GM23248 (cell line): Measurements from ENCODE around the gene ENOX2. TPM values are rescaled to one million over a fixed set of nuclear protein-coding genes. Genes with fewer than 3 reads are reported as not detected.

ENCODE experiments used
- DNase-seq: peaks from one replicate; pipeline ENCODE4 v3.0.0-alpha.2; 2015
- H2AFZ ChIP-seq: fragments of 200-600 bp; sonication (generic); 2 replicates; pipeline ENCODE4 v1.6.1; 2016; ENCODE audit warnings: antibody characterized with exemption
- H3F3A ChIP-seq: fragments of 200-600 bp; sonication (generic); 2 replicates; pipeline ENCODE4 v1.6.1; 2016; ENCODE audit warnings: mild to moderate bottlenecking, antibody characterized with exemption, mixed run types; ENCODE audit not compliant: insufficient read depth
- H3K27ac ChIP-seq: fragments of 200-600 bp; sonication (generic); 2 replicates; pipeline ENCODE4 v1.5.1; 2016; ENCODE audit warnings: mild to moderate bottlenecking
- H3K27me3 ChIP-seq: fragments of 200-600 bp; sonication (generic); replicated peaks from 2 replicates; pipeline ENCODE4 v1.6.1; 2016; ENCODE audit warnings: mild to moderate bottlenecking; ENCODE audit not compliant: insufficient read depth
- H3K36me3 ChIP-seq: fragments of 200-600 bp; sonication (generic); 2 replicates; pipeline ENCODE4 v1.6.1; 2016; ENCODE audit warnings: low read depth, mild to moderate bottlenecking
- H3K4me1 ChIP-seq: fragments of 200-600 bp; sonication (generic); 2 replicates; pipeline ENCODE4 v1.6.1; 2016; ENCODE audit warnings: mild to moderate bottlenecking; ENCODE audit not compliant: insufficient read depth
- H3K4me2 ChIP-seq: fragments of 200-600 bp; sonication (generic); one replicate; pipeline ENCODE4 v1.6.1; 2016; ENCODE audit warnings: mild to moderate bottlenecking; ENCODE audit not compliant: unreplicated experiment
- H3K4me3 ChIP-seq: fragments of 200-600 bp; sonication (generic); 2 replicates; pipeline ENCODE4 v1.5.1; 2016; ENCODE audit warnings: mild to moderate bottlenecking
- H3K79me2 ChIP-seq: fragments of 200-600 bp; sonication (generic); 2 replicates; pipeline ENCODE4 v1.6.1; 2016; ENCODE audit warnings: mild to moderate bottlenecking; ENCODE audit not compliant: insufficient read depth
- H3K9ac ChIP-seq: fragments of 200-600 bp; sonication (generic); 2 replicates; pipeline ENCODE4 v1.6.1; 2016; ENCODE audit warnings: mild to moderate bottlenecking
- H3K9me2 ChIP-seq: fragments of 200-600 bp; sonication (generic); 2 replicates; pipeline ENCODE4 v1.6.1; 2016; ENCODE audit warnings: mixed run types, mild to moderate bottlenecking, moderate library complexity; ENCODE audit not compliant: insufficient read depth
- H3K9me3 ChIP-seq: fragments of 200-600 bp; sonication (generic); one replicate; pipeline ENCODE4 v1.6.1; 2017; ENCODE audit warnings: low read depth
- H4K20me1 ChIP-seq: fragments of 200-600 bp; sonication (generic); 2 replicates; pipeline ENCODE4 v1.6.0; 2016; ENCODE audit not compliant: insufficient read depth
- EZH2 ChIP-seq: fragments of 200-600 bp; sonication (generic); IDR thresholded peaks from 2 replicates; pipeline ENCODE4 v1.6.1; 2018; ENCODE audit warnings: antibody characterized with exemption, mild to moderate bottlenecking; ENCODE audit not compliant: insufficient read depth, poor library complexity, severe bottlenecking
- EZH2phosphoT487 ChIP-seq: fragments of 200-600 bp; sonication (generic); IDR thresholded peaks from 2 replicates; pipeline ENCODE4 v1.6.1; 2018; ENCODE audit warnings: antibody characterized with exemption, moderate library complexity, mild to moderate bottlenecking, low read depth; ENCODE audit not compliant: insufficient read depth
- WGBS, 2 experiments: methylation state at CpG; one replicate each; pipeline ENCODE4 v1.1.6; 2015 to 2017; ENCODE audit warnings: low lambda C conversion rate in 2 of 2, low coverage in 1 of 2; ENCODE audit errors: missing lambda C conversion rate in 2 of 2; 5-methylcytosine and 5-hydroxymethylcytosine counted together
- in situ Hi-C: fragments of 300-500 bp; cut with MboI; formaldehyde crosslinking; loops from 2 replicates; pipeline ENCODE4 v1.15.0; 2020
- polyA plus RNA-seq: library from polyadenylated mRNA; unstranded; fragments of >200 nt; fragmentation: Nextera tagmentation; extraction: Ambion mirVana; gene quantifications from 2 replicates; pipeline ENCODE4 v1.2.1, GENCODE V29; 2016
- total RNA-seq: library from RNA; depleted of rRNA; stranded (reverse); fragments of >200 nt; shearing (Covaris generic); gene quantifications from 2 replicates; pipeline ENCODE4 v1.2.3, GENCODE V29; 2014

Gene ENOX2
- total and polyA plus RNA-seq, 2 experiments from 2014 or later = 13.6 to 14.5 TPM

DNA sequence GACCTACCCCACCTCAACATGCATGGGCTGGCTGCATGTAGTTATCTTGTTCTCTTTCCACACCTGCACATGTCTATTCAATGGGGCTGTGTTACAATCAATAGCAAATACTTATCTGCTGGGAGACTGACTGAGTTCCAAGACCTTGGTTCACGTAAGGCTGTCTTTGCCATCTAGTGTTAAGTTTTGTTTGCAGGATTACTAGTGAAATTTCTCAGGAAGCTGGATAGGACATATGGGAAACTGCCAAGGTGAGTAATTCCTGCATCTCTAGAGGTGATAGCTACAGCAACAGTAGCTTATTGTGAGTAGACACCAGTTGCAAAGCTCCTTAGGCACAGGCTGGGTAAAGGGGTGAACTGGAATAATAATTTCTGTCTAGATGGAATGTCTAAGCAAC lies 177.5 kb downstream of the ENOX2 start:
- no peaks in the 10 kb centered on the region for H3K36me3 ChIP-seq
- no peaks in the 10 kb centered on the region for H4K20me1 ChIP-seq
- H3K9me3 ChIP-seq = no peaks in the 10 kb centered on the region
- peaks cover 20% of the 10 kb centered on the region for H3F3A ChIP-seq
- no peak overlapping the region for H3K9ac ChIP-seq
- WGBS, 2 experiments = 100% methylated on average over 1 of the region's 1 CpG
- no peak overlapping the region for H3K27ac ChIP-seq
- H3K79me2 ChIP-seq = no peaks in the 10 kb centered on the region
- H3K4me2 ChIP-seq = no peak overlapping the region
- H3K27me3 ChIP-seq = no peaks in the 10 kb centered on the region
- peak; percentile 40 for DNase-seq
- H3K4me1 ChIP-seq = peaks cover 22% of the 10 kb centered on the region
- H2AFZ ChIP-seq = no peak overlapping the region
- H3K4me3 ChIP-seq = no peak overlapping the region
- in situ Hi-C loops = no loop called here
- no peak for TF ChIP-seq EZH2
- no peak for TF ChIP-seq EZH2phosphoT487
- no peaks in the 10 kb centered on the region for H3K9me2 ChIP-seq

DNA sequence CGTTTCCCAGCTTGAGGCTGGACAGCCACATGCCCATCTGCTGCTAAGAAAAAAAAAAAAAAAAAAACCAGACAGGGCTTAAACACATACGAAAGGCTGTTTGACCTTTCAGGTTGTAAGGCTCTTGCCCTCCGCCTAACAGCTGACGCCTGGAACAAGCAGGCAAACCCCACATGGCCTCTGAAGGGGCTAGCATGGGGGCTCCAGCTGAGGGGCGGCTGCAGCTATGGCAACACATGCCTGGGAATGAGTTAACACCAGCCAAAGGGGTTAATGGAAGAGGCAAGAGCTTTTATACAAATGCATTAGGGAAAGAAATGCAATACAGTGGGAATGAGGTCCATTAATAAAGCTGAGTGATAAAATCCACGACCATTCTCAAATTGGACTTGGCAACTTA lies 183.6 kb downstream of the ENOX2 start:
- 90 to 95% methylated on average over 6 of the region's 6 CpGs for WGBS, 2 experiments
- H3F3A ChIP-seq = no peaks in the 10 kb centered on the region

DNA sequence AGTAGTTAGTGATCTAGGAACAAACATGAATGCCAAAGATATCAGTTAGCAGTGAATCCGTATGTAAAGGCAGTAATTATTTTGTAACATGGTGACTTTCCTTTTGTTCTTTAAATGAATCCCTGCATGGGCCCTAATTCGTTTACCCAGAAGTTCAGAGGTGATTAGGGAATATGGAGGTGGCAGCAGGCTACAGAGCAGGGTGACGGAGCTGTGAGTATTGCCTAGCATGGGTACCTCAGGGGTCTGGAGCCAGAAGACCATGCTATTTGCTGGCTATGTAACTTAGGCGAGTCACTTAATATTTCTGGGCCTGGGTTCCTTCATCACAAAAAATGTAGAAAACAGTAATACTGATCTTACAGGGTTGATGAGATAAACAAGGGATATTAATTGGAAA lies 184.9 kb downstream of the ENOX2 start:
- H3K4me2 ChIP-seq = no peak overlapping the region
- H3K9me2 ChIP-seq = no peaks in the 10 kb centered on the region
- DNase-seq = no peak
- H2AFZ ChIP-seq = no peak overlapping the region
- 91 to 99% methylated on average over 4 of the region's 4 CpGs for WGBS, 2 experiments
- H4K20me1 ChIP-seq = no peaks in the 10 kb centered on the region
- H3K9me3 ChIP-seq = no peaks in the 10 kb centered on the region
- no peak overlapping the region for H3K4me3 ChIP-seq
- TF ChIP-seq EZH2 (no peak), EZH2phosphoT487 (no peak)
- no peaks in the 10 kb centered on the region for H3K36me3 ChIP-seq
- H3K9ac ChIP-seq = no peak overlapping the region
- H3F3A ChIP-seq = no peaks in the 10 kb centered on the region
- no peak overlapping the region for H3K27ac ChIP-seq
- H3K27me3 ChIP-seq = no peaks in the 10 kb centered on the region
- H3K79me2 ChIP-seq = no peaks in the 10 kb centered on the region
- in situ Hi-C loops = no loop called here
- peaks cover 11% of the 10 kb centered on the region for H3K4me1 ChIP-seq

More for the DNA sequence above, 183.6 kb downstream of the ENOX2 start:
- Histone ChIP-seq H3K9me3 (no peaks in the 10 kb centered on the region), H2AFZ (no peak overlapping the region), H3K9ac (no peak overlapping the region), H3K4me1 (peaks cover 11% of the 10 kb centered on the region), H3K79me2 (no peaks in the 10 kb centered on the region), H3K36me3 (no peaks in the 10 kb centered on the region), H3K27ac (no peak overlapping the region), H3K27me3 (no peaks in the 10 kb centered on the region), H3K9me2 (no peaks in the 10 kb centered on the region), H3K4me2 (no peak overlapping the region), H4K20me1 (no peaks in the 10 kb centered on the region), H3K4me3 (no peak overlapping the region)
- TF ChIP-seq EZH2 (no peak), EZH2phosphoT487 (no peak)
- in situ Hi-C loops = no loop called here
- no peak for DNase-seq

DNA sequence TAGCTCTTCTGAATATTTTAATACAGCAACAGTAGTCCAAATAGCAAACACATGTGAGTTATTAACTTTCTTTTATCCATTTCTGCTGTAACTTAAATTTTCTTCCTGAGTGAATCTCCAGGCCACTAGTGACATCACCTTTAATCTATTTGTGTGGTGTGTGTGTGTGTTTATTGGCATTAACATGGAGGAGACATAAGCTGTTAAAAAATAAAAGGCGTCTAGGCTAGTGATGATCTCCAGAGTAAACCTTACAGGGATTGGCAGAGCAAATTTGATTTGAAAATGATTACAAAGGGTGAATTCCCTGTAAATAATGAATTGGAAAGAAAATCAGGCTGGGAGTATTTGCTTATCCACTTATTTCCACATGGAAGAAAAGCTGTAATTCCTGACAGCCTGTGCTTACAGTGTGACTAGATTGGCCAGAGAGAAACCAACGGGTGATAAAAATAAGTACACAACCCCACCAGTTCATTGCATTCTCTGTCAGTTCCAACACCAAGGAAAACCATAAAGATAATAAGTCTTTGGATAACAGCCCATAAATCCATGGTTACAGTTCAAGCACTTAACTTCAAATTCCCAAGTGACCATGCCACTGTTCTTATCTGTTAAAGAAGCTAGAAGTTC lies 186.1 kb downstream of the ENOX2 start:
- Histone ChIP-seq H3K9me3 (no peaks in the 10 kb centered on the region), H3K36me3 (no peaks in the 10 kb centered on the region), H3K9me2 (no peaks in the 10 kb centered on the region), H3K27ac (no peak overlapping the region), H3K27me3 (no peaks in the 10 kb centered on the region), H3K4me2 (no peak overlapping the region), H4K20me1 (no peaks in the 10 kb centered on the region), H3K4me1 (peaks cover 11% of the 10 kb centered on the region), H3K9ac (no peak overlapping the region), H2AFZ (no peak overlapping the region), H3K79me2 (no peaks in the 10 kb centered on the region), H3K4me3 (no peak overlapping the region), H3F3A (no peaks in the 10 kb centered on the region)
- in situ Hi-C loops = no loop called here
- no peak for TF ChIP-seq EZH2
- no peak for TF ChIP-seq EZH2phosphoT487
- DNase-seq = peak; percentile 16
- WGBS, 2 experiments = 52 to 54% methylated on average over 2 of the region's 2 CpGs
